ENCODE results near the gene SCRT2. TPM values are rescaled to one million over a fixed set of nuclear protein-coding genes. Genes with fewer than 3 reads are reported as not detected.

SCRT2 gene
- total and polyA plus RNA-seq, 2 of the 8 experiments (the other 6 are each of a cell fraction or from before 2014, with no cell fraction given), result 0.12 to 0.34 TPM

- H3K79me1 ChIP-seq (ENCODE audit: low read depth, low read length), result no peaks in the 10 kb centered on the region
- 0 out of 7 replicates have a peak, but pooled peaks cover 0 to 4% (median 0%) of the 10 kb centered on the region in 4 experiments for H3K4me1 ChIP-seq (replicated peaks in 1 of 4; ENCODE audit: control insufficient read depth in 3 of 4, insufficient read depth in 4 of 4, low read length in 3 of 4)
- no peak overlapping the region for H3K4me3 ChIP-seq (ENCODE audit: extremely low read depth in 1 of 4, insufficient read depth in 2 of 4, low read depth in 3 of 4, low read length in 4 of 4)
- no peak overlapping the region for H3K14ac ChIP-seq (ENCODE audit: insufficient read length)
- no peak overlapping the region for H3K4me2 ChIP-seq (ENCODE audit: insufficient read depth in 1 of 2, low read depth in 2 of 2, low read length in 2 of 2)
- H3K9me3 ChIP-seq (ENCODE audit: insufficient read depth in 2 of 2, low read depth in 1 of 2, low read length in 1 of 2), result no peaks in the 10 kb centered on the region
- DNase-seq (ENCODE audit: low read depth in 1 of 2, low spot score in 2 of 2) (no peak), FAIRE-seq (no peak)
- H2AFZ ChIP-seq (ENCODE audit: low read length), result no peak overlapping the region
- H3K4ac ChIP-seq (replicated peaks; ENCODE audit: insufficient read length, low read depth, low read length), result no peak overlapping the region
- no peaks in the 10 kb centered on the region for H3K36me3 ChIP-seq (ENCODE audit: control insufficient read depth in 2 of 4, insufficient read depth in 4 of 4, low read length in 3 of 4)
- H3K27me3 ChIP-seq (replicated peaks in 1 of 4; ENCODE audit: control insufficient read depth in 3 of 4, extremely low read depth in 1 of 4, insufficient read depth in 3 of 4, low read length in 3 of 4), result no peaks in the 10 kb centered on the region; a peak in 1 of 7 replicates
- WGBS, 2 experiments (ENCODE audit: extremely low coverage in 1 of 2, insufficient coverage in 1 of 2, insufficient read length in 1 of 2, insufficient replicate concordance in 2 of 2, low coverage in 1 of 2, low lambda C conversion rate in 2 of 2, missing lambda C conversion rate in 1 of 2), result 81% methylated on average over 2 of the region's 2 CpGs; no CpG with 5 or more reads in 1 of the 2 experiments
- no peak overlapping the region for H4K5ac ChIP-seq (ENCODE audit: insufficient read length, low read depth, low read length)
- H3K23me2 ChIP-seq (ENCODE audit: low read depth, low read length), result no peaks in the 10 kb centered on the region
- CTCF ChIA-PET (ENCODE audit: partially characterized antibody), result interaction anchor here (1.1 to 2.4 kb wide), 3 partner anchors 19 to 26 kb away, joined by 3 to 9 read pairs (median 5); no protein-coding TSS in a partner anchor
- no peak overlapping the region for H3K18ac ChIP-seq (ENCODE audit: extremely low read depth, low read length)
- no peaks in the 10 kb centered on the region for H4K20me1 ChIP-seq (replicated peaks in 1 of 2; ENCODE audit: control insufficient read depth in 1 of 2, insufficient read depth in 2 of 2, low read length in 2 of 2)
- POLR2A ChIA-PET (ENCODE audit: partially characterized antibody), result interaction anchor here (1.5 kb wide), 1 partner anchor 84 kb away, joined by 3 read pairs; no protein-coding TSS in a partner anchor
- H2BK120ac ChIP-seq (replicated peaks; ENCODE audit: low read depth, low read length), result no peak overlapping the region
- no peak overlapping the region for H2BK20ac ChIP-seq (ENCODE audit: low read length)
- no peaks in the 10 kb centered on the region for H3K79me2 ChIP-seq (ENCODE audit: control insufficient read depth in 1 of 2, insufficient read depth in 2 of 2, low read length in 2 of 2)
- H3K56ac ChIP-seq (replicated peaks; ENCODE audit: insufficient read length, low read depth, low read length), result no peak overlapping the region
- no peak overlapping the region for H2AK5ac ChIP-seq (ENCODE audit: low read depth, low read length)
- H3K27ac ChIP-seq (ENCODE audit: low read depth, low read length), result no peak overlapping the region
- no peak overlapping the region for H3K23ac ChIP-seq (ENCODE audit: insufficient read length)
- H3K9ac ChIP-seq (replicated peaks in 1 of 4; ENCODE audit: extremely low read depth in 1 of 4, low read depth in 3 of 4, low read length in 3 of 4), result no peak overlapping the region
- H4K8ac ChIP-seq (ENCODE audit: extremely low read depth, insufficient read depth, low read length), result no peak overlapping the region
- no peak overlapping the region for H2BK15ac ChIP-seq (ENCODE audit: low read length)
- H2BK5ac ChIP-seq (ENCODE audit: low read depth, low read length), result no peak overlapping the region
- H2BK12ac ChIP-seq (ENCODE audit: low read depth, low read length), result no peak overlapping the region
- H4K91ac ChIP-seq (replicated peaks; ENCODE audit: insufficient read length, low read length), result no peak overlapping the region
- no peak for TF ChIP-seq SP1 (IDR thresholded peaks at IDR 0.05; ENCODE audit: low read depth, low read length)
- no peak for TF ChIP-seq YY1 (IDR thresholded peaks at IDR 0.05; ENCODE audit: low read depth, low read length)
- no peak for TF ChIP-seq TBP (IDR thresholded peaks at IDR 0.05; ENCODE audit: low read depth, low read length)
- no peak for TF ChIP-seq JUND (IDR thresholded peaks at IDR 0.05; ENCODE audit: low read length)
- no peak for TF ChIP-seq MAFK (IDR thresholded peaks at IDR 0.05; ENCODE audit: low read depth, low read length)
- TF ChIP-seq SAP30 (IDR thresholded peaks at IDR 0.05; ENCODE audit: insufficient read depth, insufficient replicate concordance, low read length), result no peak
- TF ChIP-seq RAD21 (IDR thresholded peaks at IDR 0.05 in 1 of 2, conservative IDR thresholded peaks at IDR 0.05 in 1 of 2; ENCODE audit: low read depth in 2 of 2, low read length in 2 of 2), result no peak
- TF ChIP-seq EGR1 (IDR thresholded peaks at IDR 0.05; ENCODE audit: borderline replicate concordance, low read depth, low read length), result no peak
- TF ChIP-seq ATF2 (IDR thresholded peaks at IDR 0.05; ENCODE audit: low read length), result no peak
- no peak for TF ChIP-seq ATF3 (IDR thresholded peaks at IDR 0.05; ENCODE audit: insufficient read depth, low read depth, low read length)
- TF ChIP-seq SP2 (IDR thresholded peaks at IDR 0.05; ENCODE audit: low read length), result no peak
- TF ChIP-seq KDM4A (IDR thresholded peaks at IDR 0.05; ENCODE audit: low read depth, low read length, severe bottlenecking), result no peak
Observed at GRCh38 chr20:626579-626978, 49.0 kb downstream of the SCRT2 start.
